ENCODE results near the gene RTF2.
A peak's percentile ranks its signal among the peaks of the same experiment; 100 is the strongest.

The RTF2 gene

GRCh38 chr20:56469077-56469449, 636 bp downstream of the RTF2 start:
- Mint-ChIP-seq H3K36me3 (peaks cover 11 to 18% of the 10 kb centered on the region in 2 donors), H3K9me3 (no peaks in the 10 kb centered on the region), H3K27me3 (no peaks in the 10 kb centered on the region), H3K4me3 (peak overlapping the region; percentile 90 to 99), H3K27ac (peak overlapping the region; percentile 99), H3K4me1 (peaks cover 20 to 24% of the 10 kb centered on the region in 2 donors)
- DNase-seq = no peak
- ATAC-seq (replicated peaks) = no peak

DNA sequence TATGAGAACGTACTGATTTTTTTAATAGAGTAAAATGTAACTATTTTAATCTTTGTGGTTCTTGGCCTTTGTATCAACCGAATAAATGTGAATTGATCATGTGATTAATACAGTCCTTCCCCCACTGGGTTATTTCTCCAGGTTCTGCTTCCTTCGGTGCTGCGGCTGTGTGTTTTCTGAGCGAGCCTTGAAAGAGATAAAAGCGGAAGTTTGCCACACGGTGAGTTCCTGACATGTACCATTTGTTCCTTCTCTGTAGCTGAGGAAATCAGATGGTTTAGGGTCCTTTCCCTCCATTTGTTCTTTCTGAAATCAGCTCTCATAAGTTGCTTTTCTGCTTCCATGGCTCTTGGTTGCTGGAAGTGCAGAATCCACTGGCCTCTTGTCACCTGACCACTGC, 15.5 kb downstream of the RTF2 start:
- peaks cover 20 to 32% of the 10 kb centered on the region in 2 donors for H3K4me1 Mint-ChIP-seq
- no peaks in the 10 kb centered on the region for H3K9me3 Mint-ChIP-seq
- peak; percentile 17 for DNase-seq
- H3K27ac Mint-ChIP-seq = peak overlapping the region; percentile 84
- peak; percentile 80 to 88 for ATAC-seq (replicated peaks)
- no peaks in the 10 kb centered on the region for H3K27me3 Mint-ChIP-seq
- H3K36me3 Mint-ChIP-seq = peaks cover 44 to 81% of the 10 kb centered on the region in 2 donors
- H3K4me3 Mint-ChIP-seq = peak overlapping the region; percentile 18 to 75

- Mint-ChIP-seq H3K27ac (no peak overlapping the region), H3K27me3 (no peaks in the 10 kb centered on the region), H3K9me3 (no peaks in the 10 kb centered on the region), H3K4me3 (no peak overlapping the region), H3K4me1 (peaks cover 16 to 26% of the 10 kb centered on the region in 2 donors), H3K36me3 (peaks cover 37 to 79% of the 10 kb centered on the region in 2 donors)
- no peak for ATAC-seq (replicated peaks)
- no peak for DNase-seq
These were observed 18.8 kb downstream of the RTF2 start for GRCh38 chr20:56487216-56487615.

GRCh38 chr20:56488566-56488965, 20.1 kb downstream of the RTF2 start:
- Mint-ChIP-seq H3K27ac (no peak overlapping the region), H3K36me3 (peaks cover 36 to 77% of the 10 kb centered on the region in 2 donors), H3K4me1 (peaks cover 12 to 17% of the 10 kb centered on the region in 2 donors), H3K4me3 (no peak overlapping the region), H3K9me3 (no peaks in the 10 kb centered on the region), H3K27me3 (no peaks in the 10 kb centered on the region)
- DNase-seq (no peak), ATAC-seq (replicated peaks) (no peak)

GRCh38 chr20:56501116-56501515, 32.7 kb downstream of the RTF2 start:
- H3K27me3 Mint-ChIP-seq = no peaks in the 10 kb centered on the region
- H3K4me1 Mint-ChIP-seq = peaks cover 0 to 2% of the 10 kb centered on the region in 2 donors
- H3K4me3 Mint-ChIP-seq = no peak overlapping the region
- ATAC-seq (replicated peaks) (no peak), DNase-seq (no peak)
- H3K27ac Mint-ChIP-seq = no peak overlapping the region
- H3K36me3 Mint-ChIP-seq = peaks cover 26 to 34% of the 10 kb centered on the region in 2 donors
- H3K9me3 Mint-ChIP-seq = peaks cover 5 to 9% of the 10 kb centered on the region in 2 donors

DNA sequence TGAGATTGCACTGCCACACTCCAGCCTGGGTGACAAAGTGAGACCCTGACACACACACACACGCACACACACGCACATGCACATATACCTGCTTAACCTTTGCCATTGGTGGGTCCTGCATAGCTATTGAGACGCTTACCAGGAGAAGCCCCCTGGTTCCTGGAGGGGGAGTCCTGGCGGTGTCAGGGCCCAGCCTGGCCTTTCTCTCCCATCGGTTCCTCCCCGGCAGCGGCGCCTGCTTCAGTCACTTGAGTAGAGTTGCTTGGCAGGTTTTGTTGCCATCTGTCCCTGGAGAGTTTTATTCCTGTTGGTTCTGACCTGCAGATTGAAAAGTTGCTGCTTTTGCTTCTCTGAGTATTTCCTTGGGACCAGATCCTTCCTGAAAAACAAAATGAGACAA, 35.5 kb downstream of the RTF2 start:
- Mint-ChIP-seq H3K9me3 (no peaks in the 10 kb centered on the region), H3K4me3 (no peak overlapping the region), H3K36me3 (peaks cover 13 to 28% of the 10 kb centered on the region in 2 donors), H3K27me3 (no peaks in the 10 kb centered on the region), H3K4me1 (peaks cover 0 to 2% of the 10 kb centered on the region in 2 donors), H3K27ac (peak overlapping the region; percentile 47)
- DNase-seq = no peak
- ATAC-seq (replicated peaks) = no peak

DNA sequence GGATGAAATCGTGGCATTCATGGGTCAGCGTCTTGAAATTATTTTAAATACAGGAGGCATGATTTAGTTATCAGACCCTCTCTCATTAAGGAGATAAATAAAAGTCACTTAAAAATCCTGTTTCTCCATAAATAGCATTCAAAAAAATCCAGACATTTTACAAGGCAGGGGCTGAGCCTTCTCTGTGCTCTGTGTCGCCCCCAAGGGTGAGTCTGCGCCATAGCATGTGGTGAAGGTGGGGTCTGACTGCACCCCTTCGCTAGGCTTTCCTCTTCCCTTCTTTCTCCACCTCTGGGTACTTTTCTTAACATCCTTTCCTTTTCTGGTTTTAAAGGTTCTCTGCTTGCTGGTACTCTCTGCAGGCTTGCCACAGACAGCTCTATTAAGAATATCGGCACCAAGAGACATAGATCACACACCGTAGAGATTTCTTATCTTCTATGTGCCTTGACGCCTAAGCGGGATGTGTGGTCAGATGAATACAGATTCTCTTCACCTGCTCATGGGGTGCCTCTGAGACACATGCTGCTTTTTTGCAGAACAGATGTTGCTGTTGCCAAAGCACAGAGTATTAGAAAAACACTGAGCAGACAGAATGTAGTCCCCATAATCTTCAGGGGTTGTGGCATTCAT, 36.1 kb downstream of the RTF2 start:
- DNase-seq (no peak), ATAC-seq (replicated peaks) (no peak)
- H3K9me3 Mint-ChIP-seq = no peaks in the 10 kb centered on the region
- H3K4me3 Mint-ChIP-seq = no peak overlapping the region
- no peak overlapping the region for H3K27ac Mint-ChIP-seq
- no peaks in the 10 kb centered on the region for H3K27me3 Mint-ChIP-seq
- H3K36me3 Mint-ChIP-seq = peaks cover 14 to 31% of the 10 kb centered on the region in 2 donors
- H3K4me1 Mint-ChIP-seq = peaks cover 0 to 2% of the 10 kb centered on the region in 2 donors

DNA sequence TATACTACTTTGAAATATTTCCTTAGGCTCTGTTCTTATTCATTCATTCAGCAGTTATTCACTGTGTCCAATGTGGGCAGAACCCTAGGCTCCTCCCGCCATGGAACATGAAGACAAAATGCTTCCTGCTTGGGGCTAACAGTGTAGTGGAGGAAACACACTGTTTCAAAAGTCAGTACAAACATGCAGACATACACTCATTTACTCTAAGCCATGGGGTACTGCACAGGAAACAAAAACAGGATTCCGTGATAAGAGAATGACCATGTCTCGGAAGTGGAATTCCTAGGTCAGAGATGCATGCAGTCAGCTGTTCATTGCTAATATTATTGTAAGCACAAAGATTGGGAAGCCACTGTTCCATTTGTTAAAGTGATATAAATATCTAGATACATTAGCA, 37.7 kb downstream of the RTF2 start:
- DNase-seq = no peak
- no peaks in the 10 kb centered on the region for H3K27me3 Mint-ChIP-seq
- H3K4me1 Mint-ChIP-seq = peaks cover 0 to 2% of the 10 kb centered on the region in 2 donors
- H3K4me3 Mint-ChIP-seq = no peak overlapping the region
- no peak for ATAC-seq (replicated peaks)
- no peak overlapping the region for H3K27ac Mint-ChIP-seq
- peaks cover 11 to 31% of the 10 kb centered on the region in 2 donors for H3K36me3 Mint-ChIP-seq
- H3K9me3 Mint-ChIP-seq = no peaks in the 10 kb centered on the region

DNA sequence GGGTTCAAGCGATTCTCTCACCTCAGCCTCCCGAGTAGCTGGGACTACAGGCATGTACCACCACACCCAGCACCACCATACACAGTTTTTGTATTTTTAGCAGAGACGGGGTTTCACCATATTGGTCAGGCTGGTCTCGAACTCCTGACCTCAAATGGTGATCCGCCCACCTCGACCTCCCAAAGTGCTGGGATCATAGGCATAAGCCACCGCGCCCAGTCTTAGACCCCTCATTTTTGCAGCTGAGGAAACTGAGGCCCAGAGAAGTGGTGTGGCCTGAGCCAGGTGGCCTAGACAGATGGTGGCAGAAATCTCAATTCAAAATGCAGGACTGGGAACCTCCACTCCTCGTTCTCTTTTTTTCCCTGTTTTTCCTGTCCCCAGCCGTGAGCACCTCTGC, 43.5 kb downstream of the RTF2 start:
- Mint-ChIP-seq H3K36me3 (peaks cover 22 to 56% of the 10 kb centered on the region in 2 donors), H3K4me3 (no peak overlapping the region), H3K4me1 (peaks cover 0 to 2% of the 10 kb centered on the region in 2 donors), H3K27me3 (no peaks in the 10 kb centered on the region), H3K27ac (no peak overlapping the region), H3K9me3 (no peaks in the 10 kb centered on the region)
- ATAC-seq (replicated peaks) (no peak), DNase-seq (no peak)

DNA sequence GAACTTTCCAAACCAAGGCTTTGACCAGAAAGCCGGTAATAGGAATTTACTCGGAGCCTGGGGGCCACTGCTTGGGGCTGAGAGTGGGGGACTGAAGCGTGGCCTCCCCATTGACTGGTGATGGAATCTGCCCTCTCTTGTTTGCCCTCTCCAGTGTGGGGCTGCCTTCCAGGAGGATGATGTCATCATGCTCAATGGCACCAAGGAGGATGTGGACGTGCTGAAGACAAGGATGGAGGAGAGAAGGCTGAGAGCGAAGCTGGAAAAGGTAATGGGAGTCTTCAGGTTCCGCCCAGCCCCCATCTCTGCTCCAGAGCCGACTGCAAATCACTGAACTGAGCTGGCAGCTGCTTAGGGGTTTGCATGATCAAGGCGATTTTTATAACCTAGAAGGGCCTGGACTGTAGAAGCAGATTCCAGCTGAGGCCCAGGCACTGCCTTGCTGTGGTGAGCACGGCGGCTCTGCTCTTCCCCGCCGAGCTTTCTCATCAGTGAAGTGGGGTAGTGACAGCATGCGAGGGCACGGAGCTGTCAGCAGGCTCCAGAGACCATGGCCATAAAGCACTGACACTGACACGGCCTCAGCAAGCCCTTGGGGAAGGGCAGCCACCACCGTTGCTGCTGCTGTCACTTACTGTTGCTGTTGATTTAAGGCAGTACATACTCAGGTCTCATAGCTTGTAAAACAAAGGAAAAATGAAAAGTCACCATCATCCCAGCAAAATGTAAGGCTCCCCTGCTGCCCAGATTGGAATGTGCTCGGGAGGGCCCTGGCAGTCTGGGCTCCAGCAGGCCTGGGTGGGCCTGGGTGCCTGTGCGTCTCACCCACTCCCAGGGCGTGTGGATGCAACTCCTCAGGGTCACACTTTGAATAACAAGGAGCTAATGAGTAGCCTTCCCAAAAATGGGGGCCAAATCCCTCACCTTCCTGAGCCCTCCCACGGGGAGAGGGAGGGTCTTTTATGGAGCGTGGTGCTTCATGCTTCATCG, 45.0 kb downstream of the RTF2 start:
- peaks cover 4 to 5% of the 10 kb centered on the region in 2 donors for H3K9me3 Mint-ChIP-seq
- no peaks in the 10 kb centered on the region for H3K27me3 Mint-ChIP-seq
- H3K36me3 Mint-ChIP-seq = peaks cover 36 to 61% of the 10 kb centered on the region in 2 donors
- peak overlapping the region; percentile 51 for H3K27ac Mint-ChIP-seq
- H3K4me3 Mint-ChIP-seq = no peak overlapping the region
- no peak for ATAC-seq (replicated peaks)
- H3K4me1 Mint-ChIP-seq = no peaks in the 10 kb centered on the region
- DNase-seq = no peak

DNA sequence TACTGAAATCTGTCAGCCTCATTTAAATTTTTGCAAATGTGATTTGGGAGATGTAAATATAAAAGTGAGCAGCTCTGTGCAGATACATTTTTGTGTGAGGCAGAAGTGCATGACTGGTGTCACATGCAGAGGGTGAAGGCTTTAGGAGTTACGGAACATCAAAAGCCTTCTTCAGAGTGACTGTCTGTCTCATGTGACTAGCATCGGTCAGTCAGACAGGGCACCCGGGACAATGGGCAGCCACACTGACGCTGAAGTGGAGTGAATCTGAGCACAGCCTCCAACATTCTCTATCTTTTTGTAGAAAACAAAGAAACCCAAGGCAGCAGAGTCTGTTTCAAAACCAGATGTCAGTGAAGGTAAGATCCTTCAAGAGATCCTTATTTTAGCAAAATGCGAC, 48.2 kb downstream of the RTF2 start:
- no peak overlapping the region for H3K27ac Mint-ChIP-seq
- peaks cover 64 to 83% of the 10 kb centered on the region in 2 donors for H3K36me3 Mint-ChIP-seq
- DNase-seq (no peak), ATAC-seq (replicated peaks) (no peak)
- H3K27me3 Mint-ChIP-seq = no peaks in the 10 kb centered on the region
- no peak overlapping the region for H3K4me3 Mint-ChIP-seq
- H3K9me3 Mint-ChIP-seq = peaks cover 16 to 19% of the 10 kb centered on the region in 2 donors
- no peaks in the 10 kb centered on the region for H3K4me1 Mint-ChIP-seq

GRCh38 chr20:56517211-56517610, 48.8 kb downstream of the RTF2 start:
- Mint-ChIP-seq H3K27me3 (no peaks in the 10 kb centered on the region), H3K4me1 (no peaks in the 10 kb centered on the region), H3K4me3 (no peak overlapping the region), H3K36me3 (peaks cover 62 to 86% of the 10 kb centered on the region in 2 donors), H3K9me3 (peaks cover 16 to 22% of the 10 kb centered on the region in 2 donors), H3K27ac (no peak overlapping the region)
- ATAC-seq (replicated peaks) (no peak), DNase-seq (no peak)

- no peak for DNase-seq
- H3K9me3 Mint-ChIP-seq = peaks cover 16 to 22% of the 10 kb centered on the region in 2 donors
- peaks cover 65 to 86% of the 10 kb centered on the region in 2 donors for H3K36me3 Mint-ChIP-seq
- no peak for ATAC-seq (replicated peaks)
- H3K4me3 Mint-ChIP-seq = no peak overlapping the region
- H3K27me3 Mint-ChIP-seq = no peaks in the 10 kb centered on the region
- H3K27ac Mint-ChIP-seq = no peak overlapping the region
- no peaks in the 10 kb centered on the region for H3K4me1 Mint-ChIP-seq
These were observed 49.2 kb downstream of the RTF2 start for GRCh38 chr20:56517641-56518040.

GRCh38 chr20:56518126-56518525, 49.7 kb downstream of the RTF2 start:
- no peak overlapping the region for H3K27ac Mint-ChIP-seq
- H3K36me3 Mint-ChIP-seq = peaks cover 62 to 83% of the 10 kb centered on the region in 2 donors
- DNase-seq = no peak
- H3K27me3 Mint-ChIP-seq = no peaks in the 10 kb centered on the region
- no peak for ATAC-seq (replicated peaks)
- H3K4me1 Mint-ChIP-seq = no peaks in the 10 kb centered on the region
- peaks cover 16 to 22% of the 10 kb centered on the region in 2 donors for H3K9me3 Mint-ChIP-seq
- no peak overlapping the region for H3K4me3 Mint-ChIP-seq

All from stimulated activated naive B cell treated with anti-CD40 and anti-IgM and Interleukin-4, amounts not matched to agents 10 μg/mL and 1 μg/mL and 100 μg/mL, for 72 hours (primary cell).